BLaER1 treated with 17β-estradiol and CSF1 and Interleukin-3, amounts not matched to agents 10 nM and 100 nM (cell line): ENCODE results near the gene CD247.

Experiments
- H3K27ac ChIP-seq, 11 experiments: shearing (Covaris generic); formaldehyde crosslinking; 2 replicates each; pipeline ENCODE4 v1.8.1; 2022
- H3K27me3 ChIP-seq, 11 experiments: shearing (Covaris generic); formaldehyde crosslinking; 2 replicates each; pipeline ENCODE4 v1.8.1; 2022
- H3K36me3 ChIP-seq, 11 experiments: shearing (Covaris generic); formaldehyde crosslinking; 2 replicates each; pipeline ENCODE4 v1.8.1; 2022
- H3K4me1 ChIP-seq, 10 experiments: shearing (Covaris generic); formaldehyde crosslinking; 2 replicates each; pipeline ENCODE4 v1.8.1; 2022
- H3K4me2 ChIP-seq, 11 experiments: shearing (Covaris generic); formaldehyde crosslinking; 2 replicates each; pipeline ENCODE4 v1.8.1; 2022
- H3K4me3 ChIP-seq, 10 experiments: shearing (Covaris generic); formaldehyde crosslinking; 2 replicates each; pipeline ENCODE4 v1.8.1; 2022
- H3K9ac ChIP-seq, 11 experiments: shearing (Covaris generic); formaldehyde crosslinking; 2 replicates each; pipeline ENCODE4 v1.8.1; 2022
- H3K9me3 ChIP-seq, 11 experiments: shearing (Covaris generic); formaldehyde crosslinking; replicated peaks in 1 of 11; 2 replicates each; pipeline ENCODE4 v1.8.1; 2022
- H4K20me1 ChIP-seq, 11 experiments: shearing (Covaris generic); formaldehyde crosslinking; 2 replicates each; pipeline ENCODE4 v1.8.1; 2022
- Cebpa-rat ChIP-seq, 11 experiments: shearing (Covaris generic); IDR thresholded peaks; 2 replicates each; pipeline ENCODE4 v1.8.1; 2022

The CD247 gene

GRCh38 chr1:167489571-167490340, 28.6 kb downstream of the CD247 start:
- Histone ChIP-seq H3K27ac (no peak overlapping the region), H3K4me1 (no peaks in the 10 kb centered on the region), H3K27me3 (no peaks in the 10 kb centered on the region), H3K9ac (no peak overlapping the region), H3K4me2 (no peak overlapping the region), H3K36me3 (no peaks in the 10 kb centered on the region), H3K4me3 (no peak overlapping the region), H4K20me1 (no peaks in the 10 kb centered on the region), H3K9me3 (no peaks in the 10 kb centered on the region)
- TF ChIP-seq Cebpa-rat (IDR thresholded peaks at IDR 0.05): no peak

GRCh38 chr1:167488786-167489185, 29.5 kb downstream of the CD247 start:
- no peak overlapping the region for H3K4me3 ChIP-seq
- no peak overlapping the region for H3K4me2 ChIP-seq
- no peak overlapping the region for H3K27ac ChIP-seq
- H3K36me3 ChIP-seq: no peaks in the 10 kb centered on the region
- H3K4me1 ChIP-seq: no peaks in the 10 kb centered on the region
- no peaks in the 10 kb centered on the region for H4K20me1 ChIP-seq
- H3K9ac ChIP-seq: no peak overlapping the region
- TF ChIP-seq Cebpa-rat (IDR thresholded peaks at IDR 0.05): no peak
- H3K9me3 ChIP-seq: no peaks in the 10 kb centered on the region
- no peaks in the 10 kb centered on the region for H3K27me3 ChIP-seq

- Histone ChIP-seq H3K36me3 (no peaks in the 10 kb centered on the region), H4K20me1 (no peaks in the 10 kb centered on the region)
- TF ChIP-seq Cebpa-rat (IDR thresholded peaks at IDR 0.05): no peak
Measured at GRCh38 chr1:167487614-167488013, 30.7 kb downstream of the CD247 start.

GRCh38 chr1:167486090-167486824, 32.1 kb downstream of the CD247 start:
- Histone ChIP-seq H3K4me1 (no peaks in the 10 kb centered on the region), H3K27ac (no peak overlapping the region), H3K9ac (no peak overlapping the region), H3K4me2 (no peak overlapping the region), H3K27me3 (no peaks in the 10 kb centered on the region), H3K9me3 (no peaks in the 10 kb centered on the region), H3K36me3 (no peaks in the 10 kb centered on the region), H4K20me1 (no peaks in the 10 kb centered on the region), H3K4me3 (no peak overlapping the region)
- TF ChIP-seq Cebpa-rat (IDR thresholded peaks at IDR 0.05): no peak

More at GRCh38 chr1:167487614-167488013, 30.7 kb downstream of the CD247 start:
- H3K4me3 ChIP-seq: no peak overlapping the region
- H3K9me3 ChIP-seq: no peaks in the 10 kb centered on the region
- H3K4me2 ChIP-seq: no peak overlapping the region
- H3K4me1 ChIP-seq: no peaks in the 10 kb centered on the region
- no peak overlapping the region for H3K27ac ChIP-seq
- H3K9ac ChIP-seq: no peak overlapping the region
- no peaks in the 10 kb centered on the region for H3K27me3 ChIP-seq

- Histone ChIP-seq H3K27ac (no peak overlapping the region), H3K4me3 (no peak overlapping the region), H3K4me2 (no peak overlapping the region), H3K27me3 (no peaks in the 10 kb centered on the region), H4K20me1 (no peaks in the 10 kb centered on the region), H3K9ac (no peak overlapping the region), H3K36me3 (no peaks in the 10 kb centered on the region), H3K4me1 (no peaks in the 10 kb centered on the region), H3K9me3 (no peaks in the 10 kb centered on the region)
- no peak for TF ChIP-seq Cebpa-rat (IDR thresholded peaks at IDR 0.05)
Measured at GRCh38 chr1:167484726-167485502, 33.4 kb downstream of the CD247 start.

DNA sequence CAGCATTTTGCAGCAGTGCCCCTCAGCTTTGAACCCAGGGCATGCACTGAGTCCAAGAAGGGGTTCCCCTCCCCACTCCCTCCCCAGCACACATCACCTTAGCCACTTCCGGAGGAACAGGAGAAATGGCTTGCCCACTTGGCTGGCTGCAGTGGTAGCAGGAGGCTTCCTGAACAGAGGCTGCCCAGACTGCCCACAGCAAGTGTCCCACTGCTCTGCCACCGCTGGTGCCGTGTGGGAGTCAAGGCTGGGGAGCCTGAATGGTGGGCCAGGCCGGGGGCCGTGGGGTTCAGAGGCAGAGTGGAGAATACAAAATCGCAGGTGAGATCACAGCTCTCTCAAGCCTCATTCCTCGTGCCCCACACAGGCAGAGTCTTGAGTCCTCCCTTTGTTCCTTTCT, 34.5 kb downstream of the CD247 start:
- Histone ChIP-seq H3K9ac (no peak overlapping the region), H3K4me3 (no peak overlapping the region), H3K27ac (no peak overlapping the region), H3K4me1 (no peaks in the 10 kb centered on the region), H3K4me2 (no peak overlapping the region), H3K36me3 (no peaks in the 10 kb centered on the region), H3K27me3 (no peaks in the 10 kb centered on the region), H3K9me3 (no peaks in the 10 kb centered on the region), H4K20me1 (no peaks in the 10 kb centered on the region)
- TF ChIP-seq Cebpa-rat (IDR thresholded peaks at IDR 0.05): no peak

DNA sequence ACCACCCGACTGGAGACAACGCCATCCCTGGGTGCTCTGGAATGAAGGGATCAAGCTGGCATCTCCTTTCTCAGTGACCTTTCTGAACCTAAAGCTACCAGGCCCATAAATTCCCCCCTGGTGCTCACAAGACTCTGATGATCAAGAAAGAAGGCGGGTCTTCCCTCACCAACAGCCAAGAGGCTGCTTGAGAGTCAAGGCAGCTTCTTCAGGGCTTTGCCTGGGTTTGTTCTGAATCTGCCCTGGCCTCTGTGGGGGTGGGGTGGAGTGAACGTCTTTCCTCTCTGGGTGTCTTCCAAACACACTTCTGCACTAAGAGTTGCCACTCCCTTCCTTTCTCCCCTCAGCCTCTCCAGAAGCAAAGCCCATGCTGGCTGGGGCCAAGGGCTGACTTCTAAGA, 36.1 kb downstream of the CD247 start:
- no peak overlapping the region for H3K4me3 ChIP-seq
- H3K27me3 ChIP-seq: no peaks in the 10 kb centered on the region
- H3K36me3 ChIP-seq: no peaks in the 10 kb centered on the region
- TF ChIP-seq Cebpa-rat (IDR thresholded peaks at IDR 0.05): no peak
- H3K4me2 ChIP-seq: no peak overlapping the region
- H3K9ac ChIP-seq: no peak overlapping the region
- H3K4me1 ChIP-seq: no peaks in the 10 kb centered on the region
- no peaks in the 10 kb centered on the region for H3K9me3 ChIP-seq
- no peak overlapping the region for H3K27ac ChIP-seq
- no peaks in the 10 kb centered on the region for H4K20me1 ChIP-seq

DNA sequence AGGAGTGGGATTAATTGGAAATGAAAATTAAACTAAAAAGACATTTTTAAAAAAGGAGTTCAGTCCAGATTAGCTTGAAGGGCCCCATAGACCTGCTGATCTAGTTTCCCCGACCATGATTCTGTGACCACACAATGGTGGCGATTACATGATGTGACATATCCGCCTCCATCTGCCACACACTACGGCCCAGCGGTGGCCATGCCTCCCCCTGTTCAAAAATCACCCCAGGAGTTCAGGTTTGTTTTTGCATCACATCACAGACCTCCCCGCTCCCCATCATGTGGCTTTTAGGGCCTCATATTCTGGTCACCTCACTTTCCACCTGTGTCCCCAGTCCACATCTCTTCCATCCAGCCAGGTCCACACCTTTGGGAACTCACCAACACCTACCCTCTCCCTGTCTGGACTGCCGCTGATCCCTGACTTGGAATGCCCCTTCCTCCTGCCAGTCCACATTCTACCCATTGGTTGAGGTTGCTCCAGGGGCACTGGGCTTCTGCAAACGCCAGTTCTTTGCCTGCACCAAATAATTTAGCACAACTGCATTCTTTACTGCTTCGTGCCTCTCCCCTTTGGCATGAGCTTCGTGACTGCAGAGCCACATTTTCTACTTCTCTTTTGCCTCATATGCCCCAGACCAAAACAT, 38.9 kb downstream of the CD247 start:
- Histone ChIP-seq H3K9me3 (no peaks in the 10 kb centered on the region), H3K4me1 (no peaks in the 10 kb centered on the region), H3K27me3 (no peaks in the 10 kb centered on the region), H4K20me1 (no peaks in the 10 kb centered on the region), H3K27ac (no peak overlapping the region), H3K36me3 (no peaks in the 10 kb centered on the region), H3K9ac (no peak overlapping the region), H3K4me3 (no peak overlapping the region), H3K4me2 (no peak overlapping the region)
- TF ChIP-seq Cebpa-rat (IDR thresholded peaks at IDR 0.05): no peak

GRCh38 chr1:167477986-167478385, 40.3 kb downstream of the CD247 start:
- Histone ChIP-seq H3K27me3 (no peaks in the 10 kb centered on the region), H3K4me3 (no peak overlapping the region), H3K36me3 (no peaks in the 10 kb centered on the region)

More at GRCh38 chr1:167477986-167478385, 40.3 kb downstream of the CD247 start:
- no peak for TF ChIP-seq Cebpa-rat (IDR thresholded peaks at IDR 0.05)
- Histone ChIP-seq H3K4me1 (no peaks in the 10 kb centered on the region), H3K4me2 (no peak overlapping the region), H3K27ac (no peak overlapping the region), H3K9ac (no peak overlapping the region), H4K20me1 (no peaks in the 10 kb centered on the region), H3K9me3 (no peaks in the 10 kb centered on the region)
